ENCODE measurements around the gene CWC22.

The CWC22 gene

DNA sequence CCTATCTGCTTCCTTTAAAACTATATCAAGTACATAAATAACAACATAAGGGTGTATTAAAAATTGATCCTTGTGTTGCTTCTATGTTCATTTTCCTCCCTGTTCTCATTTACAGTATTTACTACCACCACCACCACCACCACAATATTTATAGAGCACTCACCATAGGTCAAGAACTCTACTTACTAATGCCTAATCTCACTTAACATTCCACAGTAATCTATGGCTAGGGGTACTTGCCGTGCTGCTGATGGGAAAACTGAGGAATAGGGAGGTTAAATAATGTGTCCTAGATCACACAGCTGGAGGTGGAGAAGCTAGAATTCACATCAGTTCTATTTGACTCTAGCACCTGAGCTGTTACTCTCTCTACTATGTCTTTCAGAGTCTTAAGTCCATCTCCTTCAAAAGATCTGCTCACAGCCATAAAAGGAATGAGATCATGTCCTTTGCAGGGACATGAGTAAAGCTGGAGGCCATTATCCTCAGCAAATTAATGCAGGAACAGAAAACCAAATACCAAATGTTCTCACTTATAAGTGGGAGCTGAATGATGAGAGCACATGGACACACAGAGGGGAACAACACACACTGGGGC lies 91.6 kb downstream of the CWC22 start:
- no peak for TF ChIP-seq POLR2AphosphoS5 (IDR thresholded peaks at IDR 0.05; ENCODE audit: low read depth, low read length)
- no peak for TF ChIP-seq FOXP2 (optimal IDR thresholded peaks at IDR 0.05; ENCODE audit: borderline replicate concordance, extremely low read depth, extremely low read length, insufficient read depth)
- TF ChIP-seq TAF1 (IDR thresholded peaks at IDR 0.05; ENCODE audit: borderline replicate concordance, insufficient read depth, low read length), result no peak
- no peak for TF ChIP-seq REST (IDR thresholded peaks at IDR 0.05; ENCODE audit: insufficient read depth in 1 of 2, low read depth in 2 of 2, low read length in 2 of 2)
- no peak for TF ChIP-seq SIN3A (IDR thresholded peaks at IDR 0.05; ENCODE audit: borderline replicate concordance, insufficient read depth, low read length)

GRCh38 chr2:179913809-179914208 lies 93.3 kb downstream of the CWC22 start:
- TF ChIP-seq TAF1 (IDR thresholded peaks at IDR 0.05; ENCODE audit: borderline replicate concordance, insufficient read depth, low read length), result no peak
- no peak for TF ChIP-seq SIN3A (IDR thresholded peaks at IDR 0.05; ENCODE audit: borderline replicate concordance, insufficient read depth, low read length)
- no peak for TF ChIP-seq POLR2AphosphoS5 (IDR thresholded peaks at IDR 0.05; ENCODE audit: low read depth, low read length)
- no peak for TF ChIP-seq FOXP2 (optimal IDR thresholded peaks at IDR 0.05; ENCODE audit: borderline replicate concordance, extremely low read depth, extremely low read length, insufficient read depth)
- TF ChIP-seq REST (IDR thresholded peaks at IDR 0.05; ENCODE audit: insufficient read depth in 1 of 2, low read depth in 2 of 2, low read length in 2 of 2), result no peak

- no peak for TF ChIP-seq FOXP2 (optimal IDR thresholded peaks at IDR 0.05; ENCODE audit: borderline replicate concordance, extremely low read depth, extremely low read length, insufficient read depth)
- TF ChIP-seq POLR2AphosphoS5 (IDR thresholded peaks at IDR 0.05; ENCODE audit: low read depth, low read length), result no peak
- TF ChIP-seq REST (IDR thresholded peaks at IDR 0.05; ENCODE audit: insufficient read depth in 1 of 2, low read depth in 2 of 2, low read length in 2 of 2), result no peak
- no peak for TF ChIP-seq TAF1 (IDR thresholded peaks at IDR 0.05; ENCODE audit: borderline replicate concordance, insufficient read depth, low read length)
- TF ChIP-seq SIN3A (IDR thresholded peaks at IDR 0.05; ENCODE audit: borderline replicate concordance, insufficient read depth, low read length), result no peak
These were observed 95.5 kb downstream of the CWC22 start for GRCh38 chr2:179911569-179911968.

DNA sequence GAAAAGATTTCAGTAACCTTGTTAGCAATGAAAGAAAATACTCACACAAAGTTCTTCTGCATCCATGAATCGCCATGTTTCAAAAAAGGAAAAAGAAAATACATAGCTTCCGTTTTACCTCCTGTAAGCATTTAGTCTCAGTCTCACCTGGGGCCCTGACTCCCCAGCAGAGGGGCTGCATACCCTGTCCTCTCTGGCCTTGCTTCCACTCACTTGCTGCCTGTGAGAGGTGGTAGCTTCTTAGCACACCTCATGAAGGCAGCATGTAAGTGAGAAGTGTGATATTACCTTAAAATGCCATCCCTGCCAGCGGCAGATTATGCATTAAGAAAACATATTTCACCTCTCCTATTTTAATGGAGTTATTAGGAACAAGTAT lies 96.4 kb downstream of the CWC22 start:
- TF ChIP-seq FOXP2 (optimal IDR thresholded peaks at IDR 0.05; ENCODE audit: borderline replicate concordance, extremely low read depth, extremely low read length, insufficient read depth) (no peak), SIN3A (IDR thresholded peaks at IDR 0.05; ENCODE audit: borderline replicate concordance, insufficient read depth, low read length) (no peak), POLR2AphosphoS5 (IDR thresholded peaks at IDR 0.05; ENCODE audit: low read depth, low read length) (no peak), REST (IDR thresholded peaks at IDR 0.05; ENCODE audit: insufficient read depth in 1 of 2, low read depth in 2 of 2, low read length in 2 of 2) (no peak), TAF1 (IDR thresholded peaks at IDR 0.05; ENCODE audit: borderline replicate concordance, insufficient read depth, low read length) (no peak)
